IMR-90 (cell line): ENCODE results near the gene LUC7L3.

Experiments
- MXI1 ChIP-seq: IDR thresholded peaks from 2 replicates; pipeline ENCODE4 v1.6.1; 2012; ENCODE audit warnings: low read depth, mild to moderate bottlenecking, low read length, moderate library complexity, borderline replicate concordance
- TF ChIP-seq, protein P1 (sequence below): conservative IDR thresholded peaks from 2 replicates; pipeline ENCODE4 v1.5.1; 2012; ENCODE audit warnings: mild to moderate bottlenecking, low read depth, low read length, improper control_type of control experiment

DNA sequence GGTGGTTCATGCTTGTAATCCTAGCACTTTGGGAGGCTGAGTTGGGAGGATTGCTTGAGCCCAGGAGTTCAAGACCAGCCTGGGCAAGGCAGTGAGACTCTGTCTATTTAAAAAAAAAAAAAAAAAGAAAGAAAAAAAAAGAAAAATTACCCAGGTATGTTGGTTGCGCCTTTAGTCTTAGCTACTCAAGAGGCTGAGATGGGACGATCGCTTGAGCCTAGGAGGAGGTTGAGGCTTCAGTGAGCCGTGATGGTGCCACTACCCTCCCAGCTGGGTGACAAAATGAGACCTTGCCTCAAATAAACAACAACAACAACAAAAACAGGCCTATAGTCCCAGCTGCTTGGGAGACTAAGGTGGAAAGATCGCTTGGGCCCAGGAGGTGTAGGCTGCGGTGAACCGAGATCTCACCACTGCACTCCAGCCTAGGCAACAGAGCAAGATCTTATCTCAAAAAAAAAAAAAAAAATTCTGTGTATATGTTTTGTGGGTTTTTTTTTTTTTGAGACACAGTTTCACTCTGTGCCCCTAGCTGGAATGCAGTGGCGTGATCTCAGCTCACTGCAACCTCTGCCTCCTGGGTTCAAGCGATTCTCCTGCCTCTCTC lies 60.4 kb downstream of the LUC7L3 start:
- TF ChIP-seq, protein P1, sequence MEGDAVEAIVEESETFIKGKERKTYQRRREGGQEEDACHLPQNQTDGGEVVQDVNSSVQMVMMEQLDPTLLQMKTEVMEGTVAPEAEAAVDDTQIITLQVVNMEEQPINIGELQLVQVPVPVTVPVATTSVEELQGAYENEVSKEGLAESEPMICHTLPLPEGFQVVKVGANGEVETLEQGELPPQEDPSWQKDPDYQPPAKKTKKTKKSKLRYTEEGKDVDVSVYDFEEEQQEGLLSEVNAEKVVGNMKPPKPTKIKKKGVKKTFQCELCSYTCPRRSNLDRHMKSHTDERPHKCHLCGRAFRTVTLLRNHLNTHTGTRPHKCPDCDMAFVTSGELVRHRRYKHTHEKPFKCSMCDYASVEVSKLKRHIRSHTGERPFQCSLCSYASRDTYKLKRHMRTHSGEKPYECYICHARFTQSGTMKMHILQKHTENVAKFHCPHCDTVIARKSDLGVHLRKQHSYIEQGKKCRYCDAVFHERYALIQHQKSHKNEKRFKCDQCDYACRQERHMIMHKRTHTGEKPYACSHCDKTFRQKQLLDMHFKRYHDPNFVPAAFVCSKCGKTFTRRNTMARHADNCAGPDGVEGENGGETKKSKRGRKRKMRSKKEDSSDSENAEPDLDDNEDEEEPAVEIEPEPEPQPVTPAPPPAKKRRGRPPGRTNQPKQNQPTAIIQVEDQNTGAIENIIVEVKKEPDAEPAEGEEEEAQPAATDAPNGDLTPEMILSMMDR: no peak
- no peak for TF ChIP-seq MXI1
